GM18951 (cell line): ENCODE results near the gene ACTL7B.
"Not testable (repeated sequence)": the region's sequence is repeated elsewhere in the genome, so short reads cannot be mapped to it uniquely, and the experiment has no call there.

ENCODE experiments used
- POLR2A ChIP-seq: IDR thresholded peaks from 4 replicates; pipeline ENCODE4 v1.6.1; 2011; ENCODE audit warnings: mild to moderate bottlenecking; ENCODE audit not compliant: insufficient read length, insufficient read depth; ENCODE audit errors: extremely low read depth
- in situ Hi-C: fragments of 300-500 bp; cut with MboI; formaldehyde crosslinking; loops from one replicate; pipeline ENCODE4 v1.12.0; 2022; ENCODE audit warnings: low sequenced_read_pairs, mixed read lengths, inconsistent platforms; ENCODE audit not compliant: unreplicated experiment

The ACTL7B gene

GRCh38 chr9:108861464-108861863, 5.7 kb upstream of the ACTL7B start:
- no peak for TF ChIP-seq POLR2A
- in situ Hi-C loops, result no loop called here

- in situ Hi-C loops, result no loop called here
- TF ChIP-seq POLR2A, result no peak
These were observed 5.0 kb upstream of the ACTL7B start for GRCh38 chr9:108860764-108861163.

GRCh38 chr9:108860354-108860753, 4.6 kb upstream of the ACTL7B start:
- TF ChIP-seq POLR2A, result no peak
- in situ Hi-C loops, result no loop called here

DNA sequence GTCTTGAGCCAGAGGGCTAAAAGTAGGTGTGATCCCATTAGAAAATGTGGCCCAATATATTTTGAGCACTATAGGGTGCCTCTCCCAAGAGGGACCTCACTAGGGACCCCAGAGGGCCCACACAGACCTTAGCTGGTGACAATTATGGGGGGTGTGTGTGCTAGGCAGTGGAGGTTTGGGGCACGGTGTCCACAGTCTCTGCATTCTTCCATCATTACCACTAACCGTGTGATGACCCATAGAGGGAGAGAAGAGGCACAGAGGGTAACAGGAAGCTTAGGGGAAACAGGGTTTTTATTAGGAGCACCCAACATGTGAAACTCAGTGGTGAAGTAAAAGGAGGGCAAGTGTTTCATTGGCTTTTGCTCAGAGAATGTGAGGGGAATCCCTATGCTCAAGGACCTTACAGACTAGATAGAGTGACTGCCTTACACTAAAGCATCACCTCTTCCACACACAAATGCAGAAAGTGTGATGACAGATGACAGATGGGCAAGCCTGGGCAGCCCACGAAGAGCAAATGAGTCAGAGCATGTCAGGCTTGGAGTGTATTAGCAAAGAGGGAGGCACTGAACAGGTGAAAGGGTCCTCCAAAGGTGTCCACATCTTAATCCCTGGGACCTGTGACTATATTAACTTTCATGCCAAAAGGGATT, 3.8 kb upstream of the ACTL7B start:
- in situ Hi-C loops, result no loop called here
- TF ChIP-seq POLR2A, result no peak

- in situ Hi-C loops, result no loop called here
- TF ChIP-seq POLR2A, result no peak
These were observed 1.8 kb upstream of the ACTL7B start for GRCh38 chr9:108857572-108857971.

DNA sequence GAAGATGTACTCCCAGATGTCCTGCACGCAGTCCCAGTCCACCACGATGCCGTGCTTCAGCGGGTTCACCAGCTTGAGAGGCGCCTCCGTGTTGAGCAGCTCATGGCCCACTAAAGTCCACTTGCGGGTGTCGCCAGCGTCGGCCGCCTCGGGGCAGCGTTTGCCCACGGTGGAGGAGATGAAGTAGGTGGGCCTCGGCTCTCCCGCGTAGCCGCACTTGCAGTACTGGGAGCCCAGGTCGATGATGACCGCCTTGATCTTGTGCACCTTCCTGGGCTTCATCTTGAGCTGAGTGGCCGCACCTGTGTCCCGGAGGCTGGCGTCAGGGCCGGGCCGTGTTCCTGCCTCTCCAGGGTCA, 278 bp downstream of the ACTL7B start:
- TF ChIP-seq POLR2A, result no peak
- in situ Hi-C loops, result no loop called here

GRCh38 chr9:108854641-108855528, 901 bp downstream of the ACTL7B start:
- in situ Hi-C loops, result no loop called here
- TF ChIP-seq POLR2A, result no peak

DNA sequence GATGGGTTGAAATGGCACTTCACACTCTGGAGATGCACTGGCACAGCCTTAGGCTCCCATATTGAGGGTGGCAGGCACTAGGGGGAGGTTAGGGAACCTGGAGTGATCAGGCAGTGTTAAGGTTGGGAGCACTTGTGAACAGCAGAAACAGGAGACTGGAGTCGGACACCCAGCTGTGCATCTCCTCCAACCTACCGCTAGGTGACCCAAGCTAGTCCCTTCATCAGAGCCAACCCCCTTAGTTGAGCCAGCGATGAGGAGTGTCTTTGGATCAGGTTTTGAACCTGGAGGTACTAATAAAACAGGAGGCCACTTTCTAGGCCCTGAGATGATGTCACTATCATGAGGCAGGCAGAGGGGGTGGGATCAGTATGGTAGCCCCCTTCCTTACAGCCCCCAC, 1.7 kb downstream of the ACTL7B start:
- in situ Hi-C loops, result no loop called here
- no peak for TF ChIP-seq POLR2A

- in situ Hi-C loops, result no loop called here
These were observed 3.7 kb downstream of the ACTL7B start for GRCh38 chr9:108852079-108852478.

DNA sequence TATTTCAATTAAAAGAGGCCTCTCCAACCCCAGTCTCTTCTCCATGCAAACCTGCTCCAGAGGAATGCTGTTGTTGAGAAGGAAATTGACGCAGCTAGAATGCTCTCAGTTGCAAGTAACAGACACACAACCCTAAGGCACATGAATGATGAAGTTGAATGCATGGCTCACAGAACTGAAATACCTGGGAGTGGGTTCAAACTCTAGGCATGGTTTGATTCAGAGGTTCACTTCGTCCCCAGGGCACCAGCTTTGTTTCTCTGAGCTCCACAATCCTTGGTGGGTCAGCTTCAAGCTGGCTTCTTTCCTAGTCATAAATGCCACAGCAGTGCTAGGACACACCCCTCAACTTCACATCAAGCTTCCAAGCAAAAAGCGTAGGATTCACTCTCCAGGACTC, 4.6 kb downstream of the ACTL7B start:
- no peak for TF ChIP-seq POLR2A
- in situ Hi-C loops, result no loop called here

More at GRCh38 chr9:108852079-108852478, 3.7 kb downstream of the ACTL7B start:
- no peak for TF ChIP-seq POLR2A

- in situ Hi-C loops, result no loop called here
- TF ChIP-seq POLR2A, result no peak
These were observed 5.4 kb downstream of the ACTL7B start for GRCh38 chr9:108850293-108850897.

DNA sequence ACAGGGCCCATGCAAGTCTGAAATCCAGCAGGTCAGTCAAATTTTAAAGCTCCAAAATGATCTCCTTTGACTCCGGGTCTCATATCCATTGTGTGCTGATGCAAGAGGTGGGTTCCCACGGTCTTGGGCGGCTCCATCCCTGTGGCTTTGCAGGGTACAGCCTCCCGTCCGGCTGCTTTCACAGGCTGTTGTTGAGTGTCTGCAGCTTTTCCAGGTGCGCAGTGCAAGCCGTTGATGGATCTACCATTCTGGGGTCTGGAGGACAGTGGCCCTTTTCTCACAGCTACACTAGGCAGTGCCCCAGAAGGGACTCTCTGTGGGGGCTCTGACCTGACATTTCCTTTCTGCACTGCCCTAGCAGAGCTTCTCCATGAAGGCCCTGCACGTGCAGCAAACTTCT, 7.5 kb downstream of the ACTL7B start:
- in situ Hi-C loops, result not testable (repeated sequence)

DNA sequence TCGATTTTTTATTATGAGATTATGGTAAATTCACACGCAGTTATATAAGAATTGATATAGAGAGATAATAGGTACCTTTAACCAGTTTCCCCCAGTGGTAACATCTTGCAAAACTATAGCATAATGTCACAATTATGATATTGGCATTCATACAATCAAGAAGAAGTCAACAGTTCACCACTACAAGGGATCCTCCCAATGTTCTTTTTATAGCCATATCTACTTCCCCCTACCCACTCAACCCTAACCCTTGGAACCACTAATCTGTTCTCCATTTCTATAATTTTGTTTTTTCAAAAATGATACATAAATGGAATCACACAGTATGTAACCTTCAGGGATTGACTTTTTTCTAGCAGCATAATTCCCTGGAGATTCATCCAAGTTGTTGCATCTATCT, 9.8 kb downstream of the ACTL7B start:
- in situ Hi-C loops, result no loop called here
- no peak for TF ChIP-seq POLR2A

DNA sequence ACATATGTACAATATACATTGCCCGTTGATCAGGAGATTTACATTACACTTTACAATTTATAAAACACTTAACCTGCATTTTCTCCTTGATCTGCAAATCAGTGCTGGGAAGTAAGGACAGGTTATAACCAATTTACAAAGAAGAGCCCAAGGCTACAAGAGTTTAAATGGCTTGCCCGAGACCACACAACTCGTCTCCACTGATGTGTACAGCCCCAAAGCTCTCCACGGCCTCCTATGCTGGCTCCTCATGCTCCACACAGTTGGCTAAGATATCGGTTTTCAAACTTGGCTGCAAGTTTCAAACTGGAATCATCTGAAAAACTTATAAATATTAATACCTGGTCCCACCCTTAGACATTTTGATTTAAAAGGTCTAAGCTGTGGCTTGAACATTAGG, 10.3 kb downstream of the ACTL7B start:
- in situ Hi-C loops, result no loop called here
- TF ChIP-seq POLR2A, result no peak
